ENCODE measurements around the gene MRPS12.

DNA sequence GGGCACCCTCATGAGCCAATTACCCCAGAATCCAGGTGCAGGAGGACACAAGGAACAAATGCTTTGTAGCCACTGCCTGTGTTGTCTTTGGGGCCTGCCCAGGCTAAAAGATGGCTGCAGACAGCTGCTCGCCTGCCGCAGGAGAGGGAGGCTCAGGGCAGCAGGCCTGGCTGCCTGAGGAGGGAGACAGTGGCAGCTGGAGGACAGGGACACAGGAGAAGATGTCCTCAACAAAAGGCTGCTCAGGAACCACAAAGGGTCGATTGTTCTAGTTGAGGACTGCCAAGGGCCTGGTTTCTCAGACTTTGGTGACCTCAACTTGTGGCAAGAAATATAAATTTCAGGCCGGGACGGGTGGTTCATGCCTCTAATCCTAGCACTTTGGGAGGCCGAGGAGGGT is 39.0 kb upstream of the MRPS12 start:
- TF ChIP-seq, protein P1, sequence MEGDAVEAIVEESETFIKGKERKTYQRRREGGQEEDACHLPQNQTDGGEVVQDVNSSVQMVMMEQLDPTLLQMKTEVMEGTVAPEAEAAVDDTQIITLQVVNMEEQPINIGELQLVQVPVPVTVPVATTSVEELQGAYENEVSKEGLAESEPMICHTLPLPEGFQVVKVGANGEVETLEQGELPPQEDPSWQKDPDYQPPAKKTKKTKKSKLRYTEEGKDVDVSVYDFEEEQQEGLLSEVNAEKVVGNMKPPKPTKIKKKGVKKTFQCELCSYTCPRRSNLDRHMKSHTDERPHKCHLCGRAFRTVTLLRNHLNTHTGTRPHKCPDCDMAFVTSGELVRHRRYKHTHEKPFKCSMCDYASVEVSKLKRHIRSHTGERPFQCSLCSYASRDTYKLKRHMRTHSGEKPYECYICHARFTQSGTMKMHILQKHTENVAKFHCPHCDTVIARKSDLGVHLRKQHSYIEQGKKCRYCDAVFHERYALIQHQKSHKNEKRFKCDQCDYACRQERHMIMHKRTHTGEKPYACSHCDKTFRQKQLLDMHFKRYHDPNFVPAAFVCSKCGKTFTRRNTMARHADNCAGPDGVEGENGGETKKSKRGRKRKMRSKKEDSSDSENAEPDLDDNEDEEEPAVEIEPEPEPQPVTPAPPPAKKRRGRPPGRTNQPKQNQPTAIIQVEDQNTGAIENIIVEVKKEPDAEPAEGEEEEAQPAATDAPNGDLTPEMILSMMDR (IDR thresholded peaks at IDR 0.05): no peak
- TF ChIP-seq ZFX (IDR thresholded peaks at IDR 0.05; ENCODE audit: borderline replicate concordance): no peak

Data from 22Rv1 (cell line).